OCI-LY7 (cell line): ENCODE results near the gene ZBP1. TPM values are rescaled to one million over a fixed set of nuclear protein-coding genes. Genes with fewer than 3 reads are reported as not detected.

ENCODE experiments used
- BruUV-seq: library from RNA; stranded (reverse); fragments of 400-500 nt; replicated peaks from 2 replicates; lab custom pipeline; 2021; lab: Mats Ljungman, UMichigan
- CTCF ChIA-PET: fragments of 300-600 bp; sonication (Branson Sonifier 250); formaldehyde crosslinking; loops from one replicate; lab custom pipeline; 2022; ENCODE audit warnings: antibody characterized with exemption; ENCODE audit not compliant: unreplicated experiment; lab: Charles Lee
- POLR2A ChIA-PET: fragments of 300-600 bp; sonication (Branson Sonifier 250); formaldehyde crosslinking; loops from one replicate; lab custom pipeline; 2022; ENCODE audit warnings: antibody characterized with exemption; lab: Charles Lee
- DNase-seq: peaks from one replicate; pipeline ENCODE4 v3.0.0-alpha.2; 2015; ENCODE audit warnings: low spot score
- H2AFZ ChIP-seq: fragments of 200-600 bp; sonication (generic), shearing (Covaris generic); 2 replicates; pipeline ENCODE4 v1.6.1; 2014; ENCODE audit warnings: mild to moderate bottlenecking, antibody characterized with exemption, low read length, moderate library complexity
- H3K27ac ChIP-seq: fragments of 200-600 bp; sonication (generic); 2 replicates; pipeline ENCODE4 v1.5.1; 2014; ENCODE audit warnings: mixed run types, low read depth, mild to moderate bottlenecking, moderate library complexity, low read length, inconsistent platforms; ENCODE audit not compliant: poor library complexity, severe bottlenecking
- H3K36me3 ChIP-seq: fragments of 200-600 bp; sonication (generic); 2 replicates; pipeline ENCODE4 v1.6.1; 2014; ENCODE audit warnings: mild to moderate bottlenecking, antibody characterized with exemption, low read length, moderate library complexity, mixed read lengths; ENCODE audit not compliant: insufficient read depth
- H3K4me1 ChIP-seq: fragments of 200-600 bp; sonication (generic); 2 replicates; pipeline ENCODE4 v1.5.1; 2014; ENCODE audit warnings: mild to moderate bottlenecking, low read length; ENCODE audit not compliant: insufficient read depth, poor library complexity, severe bottlenecking
- H3K4me2 ChIP-seq: fragments of 200-600 bp; sonication (generic); 2 replicates; pipeline ENCODE4 v1.6.1; 2014; ENCODE audit warnings: mild to moderate bottlenecking, low read length
- H3K4me3 ChIP-seq: fragments of 200-600 bp; sonication (generic); 2 replicates; pipeline ENCODE4 v1.5.1; 2014; ENCODE audit warnings: mild to moderate bottlenecking, low read depth, low read length; ENCODE audit not compliant: poor library complexity, severe bottlenecking
- H3K79me2 ChIP-seq: fragments of 200-600 bp; sonication (generic); 2 replicates; pipeline ENCODE4 v1.6.1; 2016; ENCODE audit warnings: low read depth, mild to moderate bottlenecking, low read length, moderate library complexity, mixed read lengths; ENCODE audit not compliant: insufficient read depth
- H3K9me2 ChIP-seq: fragments of 200-600 bp; sonication (generic); 2 replicates; pipeline ENCODE4 v1.6.1; 2016; ENCODE audit warnings: mild to moderate bottlenecking, low read length, mixed read lengths; ENCODE audit not compliant: insufficient read depth
- H3K9me3 ChIP-seq: fragments of 200-600 bp; sonication (generic); 2 replicates; pipeline ENCODE4 v1.6.1; 2014; ENCODE audit warnings: mild to moderate bottlenecking, mixed run types, low read length, mixed read lengths
- H4K20me1 ChIP-seq: fragments of 200-600 bp; sonication (generic); 2 replicates; pipeline ENCODE4 v1.6.1; 2014; ENCODE audit warnings: mild to moderate bottlenecking, antibody characterized with exemption, low read length, moderate library complexity, mixed read lengths; ENCODE audit not compliant: insufficient read depth
- CTCF ChIP-seq: fragments of 200-600 bp; sonication (generic); conservative IDR thresholded peaks from 2 replicates; pipeline ENCODE4 v1.5.1; 2014; ENCODE audit warnings: mild to moderate bottlenecking, antibody characterized with exemption, low read length, moderate library complexity, mixed read lengths
- EZH2phosphoT487 ChIP-seq: fragments of 200-600 bp; sonication (generic); IDR thresholded peaks from 2 replicates; pipeline ENCODE4 v1.6.1; 2018; ENCODE audit warnings: low read depth, borderline replicate concordance, mild to moderate bottlenecking, mixed run types, antibody characterized with exemption, low read length, moderate library complexity, mixed read lengths
- intact Hi-C: fragments of 100-400 bp; cut with micrococcal nuclease; formaldehyde crosslinking; loops from one replicate; pipeline ENCODE4 v1.10.0; 2022; ENCODE audit not compliant: unreplicated experiment
- total RNA-seq, 2 experiments: library from RNA; depleted of rRNA in 1 of 2; stranded (reverse); fragments of >200 nt in 1 of 2; shearing (Covaris generic) in 1 of 2; gene quantifications; 2 replicates each; pipeline ENCODE4 v1.2.3, GENCODE V29; 2014 to 2022

ZBP1 gene
- total RNA-seq, 2 experiments from 2014 or later: 1.5 to 3.7 TPM

- H3K4me2 ChIP-seq: no peak overlapping the region
- H3K36me3 ChIP-seq: peaks cover 28% of the 10 kb centered on the region; the same call in 1 of the 2 replicates
- TF ChIP-seq EZH2phosphoT487: no peak
- TF ChIP-seq CTCF: no peak
- H3K9me3 ChIP-seq: no peaks in the 10 kb centered on the region
- no peaks in the 10 kb centered on the region for H4K20me1 ChIP-seq
- BruUV-seq: no TSS peak
- no peak overlapping the region for H2AFZ ChIP-seq
- no peaks in the 10 kb centered on the region for H3K4me1 ChIP-seq
- no peak for DNase-seq
- H3K9me2 ChIP-seq: no peaks in the 10 kb centered on the region
- CTCF ChIA-PET: no interaction called here
- POLR2A ChIA-PET: interaction anchor here (0.9 kb wide), 1 partner anchor 12 kb away, joined by 3 read pairs; no protein-coding TSS in a partner anchor
- no peak overlapping the region for H3K4me3 ChIP-seq
- H3K79me2 ChIP-seq: no peaks in the 10 kb centered on the region
- intact Hi-C loops: no loop called here
- no peak overlapping the region for H3K27ac ChIP-seq
Measured at GRCh38 chr20:57566399-57566798, 53.8 kb downstream of the ZBP1 start.

- Histone ChIP-seq H3K79me2 (no peaks in the 10 kb centered on the region), H2AFZ (no peak overlapping the region), H3K36me3 (peaks cover 28% of the 10 kb centered on the region; the same call in 1 of the 2 replicates), H3K4me3 (no peak overlapping the region), H3K4me2 (no peak overlapping the region), H4K20me1 (no peaks in the 10 kb centered on the region), H3K9me2 (no peaks in the 10 kb centered on the region), H3K9me3 (no peaks in the 10 kb centered on the region), H3K27ac (no peak overlapping the region), H3K4me1 (no peaks in the 10 kb centered on the region)
- ChIA-PET CTCF (no interaction called here), POLR2A (no interaction called here)
- TF ChIP-seq EZH2phosphoT487 (no peak), CTCF (no peak)
- no TSS peak for BruUV-seq
- intact Hi-C loops: no loop called here
- DNase-seq: no peak
Measured at GRCh38 chr20:57564951-57565642, 55.1 kb downstream of the ZBP1 start.

GRCh38 chr20:57564180-57564802 lies 55.9 kb downstream of the ZBP1 start:
- POLR2A ChIA-PET: interaction anchor here (0.5 kb wide), 1 partner anchor 732 kb away, joined by 4 read pairs; no protein-coding TSS in a partner anchor
- Histone ChIP-seq H3K4me1 (no peaks in the 10 kb centered on the region), H3K9me3 (no peaks in the 10 kb centered on the region), H3K9me2 (no peaks in the 10 kb centered on the region), H4K20me1 (no peaks in the 10 kb centered on the region), H3K4me2 (no peak overlapping the region), H3K27ac (no peak overlapping the region), H3K36me3 (peaks cover 28% of the 10 kb centered on the region; the same call in 1 of the 2 replicates), H3K4me3 (no peak overlapping the region), H3K79me2 (no peaks in the 10 kb centered on the region), H2AFZ (no peak overlapping the region)
- no TSS peak for BruUV-seq
- CTCF ChIA-PET: no interaction called here
- TF ChIP-seq EZH2phosphoT487 (no peak), CTCF (no peak)
- DNase-seq: no peak
- intact Hi-C loops: no loop called here
